GM12891 (cell line): ENCODE measurements around the gene CNTLN.

Source experiments
- POLR2A ChIP-seq: IDR thresholded peaks from 2 replicates; pipeline ENCODE4 v1.6.1; 2011; ENCODE audit warnings: low read depth, low read length, control low read depth
- POLR2AphosphoS5 ChIP-seq: IDR thresholded peaks from 2 replicates; pipeline ENCODE4 v1.6.1; 2011; ENCODE audit warnings: low read depth, low read length, control low read depth
- POU2F2 ChIP-seq: IDR thresholded peaks from 2 replicates; pipeline ENCODE4 v1.6.1; 2011; ENCODE audit warnings: low read depth, mild to moderate bottlenecking, control low read depth, low read length, moderate library complexity
- SPI1 ChIP-seq: IDR thresholded peaks from 2 replicates; pipeline ENCODE4 v1.6.1; 2011; ENCODE audit warnings: low read depth, low read length, control low read depth
- TAF1 ChIP-seq: IDR thresholded peaks from 2 replicates; pipeline ENCODE4 v1.6.1; 2011; ENCODE audit warnings: low read depth, low read length, control low read depth

DNA sequence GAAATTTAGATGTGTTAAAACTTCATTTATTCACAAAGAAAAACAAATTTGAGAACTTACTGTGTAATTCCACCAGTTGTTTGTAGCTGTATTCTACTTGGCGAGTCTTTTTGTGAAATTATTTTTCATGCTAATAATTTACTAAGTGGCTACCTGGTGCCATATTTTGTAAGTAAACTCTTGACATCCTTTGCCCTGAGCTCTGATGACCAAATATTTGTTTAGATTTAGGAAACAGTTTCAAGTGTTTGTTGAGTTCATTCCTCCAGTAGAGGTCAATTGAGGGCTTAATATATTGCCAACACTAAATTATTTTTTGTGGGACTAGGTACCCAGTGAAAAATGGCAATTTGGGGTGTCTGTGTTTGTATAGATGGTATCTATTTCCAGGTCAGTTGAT lies 3.7 kb downstream of the CNTLN start:
- TF ChIP-seq POLR2AphosphoS5 (no peak), POLR2A (no peak), TAF1 (no peak), POU2F2 (no peak), SPI1 (no peak)
